Left lung (tissue), 10 donors: ENCODE measurements around the gene TM4SF20. TPM values are rescaled to one million over a fixed set of nuclear protein-coding genes. Genes with fewer than 3 reads are reported as not detected.

ENCODE experiments used
- ATAC-seq: fragments of 200-7000 bp; cut with Tn5 transposase; one replicate; pipeline ENCODE4 v1.9.1; 2020; ENCODE audit warnings: moderate library complexity
- DNase-seq, 4 donors: peaks; one replicate each; pipeline ENCODE4 v3.0.0-alpha.2; 2013 to 2020
- H3K27ac ChIP-seq, 2 donors: fragments of 200-600 bp; sonication (generic) in 1 of 2; one replicate each; pipeline versions ENCODE4 v1.5.0 to v1.8.0; 2020 to 2021
- H3K27me3 ChIP-seq, 2 donors: fragments of 200-600 bp; sonication (generic) in 1 of 2; one replicate each; pipeline versions ENCODE4 v1.5.0 to v1.8.0; 2020 to 2021
- H3K36me3 ChIP-seq, 2 donors: fragments of 200-600 bp; sonication (generic) in 1 of 2; one replicate each; pipeline versions ENCODE4 v1.5.0 to v1.8.0; 2020 to 2021
- H3K4me1 ChIP-seq, 2 donors: fragments of 200-600 bp; one replicate each; pipeline ENCODE4 v1.8.0; 2021
- H3K4me3 ChIP-seq, 2 donors: fragments of 200-600 bp; sonication (generic) in 1 of 2; one replicate each; pipeline versions ENCODE4 v1.5.0 to v1.8.0; 2020 to 2021; ENCODE audit warnings: mild to moderate bottlenecking in 1 of 2
- H3K9me3 ChIP-seq, 2 donors: fragments of 200-600 bp; sonication (generic) in 1 of 2; one replicate each; pipeline versions ENCODE4 v1.5.0 to v1.8.0; 2020 to 2021
- CTCF ChIP-seq, 2 donors: fragments of 200-600 bp; sonication (generic) in 1 of 2; IDR thresholded peaks; one replicate each; pipeline versions ENCODE4 v1.5.0 to v1.8.0; 2021; ENCODE audit warnings: antibody characterized with exemption in 2 of 2
- intact Hi-C, 2 donors: fragments of 100-400 bp; cut with DNase I; formaldehyde crosslinking; loops; one replicate each; pipeline versions ENCODE4 v1.11.2 to v1.14.2; 2022
- polyA plus RNA-seq, 6 donors: library from polyadenylated mRNA; unstranded; fragments of 120-200 nt; gene quantifications; one replicate each; pipeline ENCODE4 v1.2.1, GENCODE V29; 2013; ENCODE audit not compliant: insufficient read length in 6 of 6
- total RNA-seq, 2 donors: library from RNA; stranded (reverse); fragmentation: NEBNext Ultra II Directional; extraction: Animal tissue kit (Norgen Biotek cat#: 25700); gene quantifications; one replicate each; pipeline ENCODE4 v1.2.1, GENCODE V29; 2021
- donor health status: DM: no; HTN: yes; CAD: no.
- donor health status: DM: no; HTN: no; CAD: no.

The TM4SF20 gene
- total and polyA plus RNA-seq, 8 donors: 0.06 to 0.14 (median 0.08) TPM; not detected in 3

GRCh38 chr2:227398684-227399670 lies 19.9 kb upstream of the TM4SF20 start:
- Histone ChIP-seq H3K4me1 (peaks cover 0 to 26% of the 10 kb centered on the region in 2 donors), H3K9me3 (no peaks in the 10 kb centered on the region), H3K36me3 (no peaks in the 10 kb centered on the region), H3K27me3 (no peaks in the 10 kb centered on the region), H3K4me3 (no peak overlapping the region), H3K27ac (no peak overlapping the region)
- no peak for ATAC-seq
- DNase-seq: no peak
- intact Hi-C loops: no loop called here
- no peak for TF ChIP-seq CTCF (IDR thresholded peaks at IDR 0.05)

GRCh38 chr2:227397562-227397961 lies 18.5 kb upstream of the TM4SF20 start:
- Histone ChIP-seq H3K9me3 (no peaks in the 10 kb centered on the region), H3K27me3 (no peaks in the 10 kb centered on the region), H3K4me3 (no peak overlapping the region), H3K36me3 (no peaks in the 10 kb centered on the region), H3K4me1 (peaks cover 0 to 26% of the 10 kb centered on the region in 2 donors), H3K27ac (no peak overlapping the region)
- ATAC-seq (no peak), DNase-seq (no peak)
- no peak for TF ChIP-seq CTCF (IDR thresholded peaks at IDR 0.05)
- intact Hi-C loops: no loop called here

GRCh38 chr2:227395556-227395955 lies 16.4 kb upstream of the TM4SF20 start:
- Histone ChIP-seq H3K9me3 (no peaks in the 10 kb centered on the region), H3K36me3 (no peaks in the 10 kb centered on the region), H3K27ac (no peak overlapping the region), H3K27me3 (no peaks in the 10 kb centered on the region), H3K4me3 (no peak overlapping the region), H3K4me1 (peaks cover 0 to 26% of the 10 kb centered on the region in 2 donors)
- ATAC-seq (no peak), DNase-seq (no peak)
- no peak for TF ChIP-seq CTCF (IDR thresholded peaks at IDR 0.05)
- intact Hi-C loops: no loop called here

- Histone ChIP-seq H3K4me1 (peaks cover 0 to 26% of the 10 kb centered on the region in 2 donors), H3K36me3 (no peaks in the 10 kb centered on the region), H3K9me3 (no peaks in the 10 kb centered on the region), H3K27ac (no peak overlapping the region), H3K4me3 (no peak overlapping the region), H3K27me3 (no peaks in the 10 kb centered on the region)
- no peak for ATAC-seq
- no peak for TF ChIP-seq CTCF (IDR thresholded peaks at IDR 0.05)
- DNase-seq: no peak
- intact Hi-C loops: no loop called here
These were observed 15.3 kb upstream of the TM4SF20 start for GRCh38 chr2:227394401-227394800.

- DNase-seq (no peak), ATAC-seq (no peak)
- no peaks in the 10 kb centered on the region for H3K36me3 ChIP-seq
- H3K4me3 ChIP-seq: no peak overlapping the region
- no peaks in the 10 kb centered on the region for H3K27me3 ChIP-seq
- no peak for TF ChIP-seq CTCF (IDR thresholded peaks at IDR 0.05)
- H3K4me1 ChIP-seq: peaks cover 0 to 22% of the 10 kb centered on the region in 2 donors
- intact Hi-C loops: no loop called here
- H3K9me3 ChIP-seq: no peaks in the 10 kb centered on the region
- no peak overlapping the region for H3K27ac ChIP-seq
These were observed 11.6 kb upstream of the TM4SF20 start for GRCh38 chr2:227390468-227391256.
